NCI-H1694 (cell line): ENCODE data around the gene ELOF1.
"Not testable (repeated sequence)": the region's sequence is repeated elsewhere in the genome, so short reads cannot be mapped to it uniquely, and the experiment has no call there.

Experiments
- DNase-seq: peaks from one replicate; lab custom pipeline; 2025; lab: John Stamatoyannopoulos, UW

ELOF1 gene

GRCh38 chr19:11558881-11559828 lies at the start of gene ELOF1:
Gene ELOF1 (minus strand): TSS chr19:11559230. CDS start chr19:11554347, 4,883 bp downstream.
- DNase-seq: peak; percentile 93

GRCh38 chr19:11606484-11606883 lies 47.5 kb upstream of the ELOF1 start:
- no peak for DNase-seq

GRCh38 chr19:11599704-11600103 lies 40.7 kb upstream of the ELOF1 start:
- DNase-seq: not testable (repeated sequence)

GRCh38 chr19:11598746-11599145 lies 39.7 kb upstream of the ELOF1 start:
- no peak for DNase-seq

- no peak for DNase-seq
Measured at GRCh38 chr19:11598103-11598483, 39.1 kb upstream of the ELOF1 start.

GRCh38 chr19:11597202-11598102 lies 38.4 kb upstream of the ELOF1 start, which contains the start of gene ZNF627:
Gene ZNF627 (plus strand): TSS chr19:11597483. CDS start chr19:11597628, 145 bp downstream.
- DNase-seq: peak; percentile 90

- no peak for DNase-seq
Measured at GRCh38 chr19:11596156-11596555, 37.1 kb upstream of the ELOF1 start.

- no peak for DNase-seq
Measured at GRCh38 chr19:11594084-11594483, 35.1 kb upstream of the ELOF1 start.

- DNase-seq: no peak
Measured at GRCh38 chr19:11587975-11588631, 29.1 kb upstream of the ELOF1 start.

GRCh38 chr19:11587302-11587974 lies 28.4 kb upstream of the ELOF1 start:
- DNase-seq: peak; percentile 78

GRCh38 chr19:11586331-11586730 lies 27.3 kb upstream of the ELOF1 start:
- no peak for DNase-seq

- no peak for DNase-seq
Measured at GRCh38 chr19:11581740-11582139, 22.7 kb upstream of the ELOF1 start.

GRCh38 chr19:11580116-11580515 lies 21.1 kb upstream of the ELOF1 start:
- DNase-seq: no peak

- no peak for DNase-seq
Measured at GRCh38 chr19:11578258-11579142, 19.5 kb upstream of the ELOF1 start.

- DNase-seq: no peak
Measured at GRCh38 chr19:11577451-11578257, 18.6 kb upstream of the ELOF1 start, which contains the start of gene ACP5. Gene ACP5 (minus strand): TSS chr19:11577645. CDS start chr19:11577317, 328 bp downstream.

GRCh38 chr19:11576227-11576626 lies 17.2 kb upstream of the ELOF1 start:
- no peak for DNase-seq

GRCh38 chr19:11574689-11575088 lies 15.7 kb upstream of the ELOF1 start:
- DNase-seq: no peak

GRCh38 chr19:11573763-11574162 lies 14.7 kb upstream of the ELOF1 start:
- not testable (repeated sequence) for DNase-seq

GRCh38 chr19:11573354-11573753 lies 14.3 kb upstream of the ELOF1 start:
- DNase-seq: not testable (repeated sequence)
